SK-N-SH (cell line): ENCODE measurements around the gene RASIP1. TPM values are rescaled to one million over a fixed set of nuclear protein-coding genes. Genes with fewer than 3 reads are reported as not detected.
A peak's percentile ranks its signal among the peaks of the same experiment; 100 is the strongest.

Source experiments
- CTCF ChIA-PET: fragments of 300-600, 350-600 bp; formaldehyde crosslinking; extraction: SDS; loops from one replicate; lab custom pipeline; 2021; lab: Yijun Ruan, JAX
- POLR2A ChIA-PET: fragments of 350-600 bp; sonication (Branson Sonifier 250); formaldehyde crosslinking; extraction: SDS; loops from one replicate; lab custom pipeline; 2020; ENCODE audit warnings: antibody characterized with exemption, inconsistent platforms; lab: Yijun Ruan, JAX
- DNase-seq: peaks from one replicate; pipeline ENCODE4 v3.0.0; 2012
- H2AFZ ChIP-seq: fragments of 200-600 bp; sonication (generic); 2 replicates; pipeline ENCODE4 v1.8.1; 2016; ENCODE audit warnings: antibody characterized with exemption, mild to moderate bottlenecking, low read depth
- H3F3A ChIP-seq: fragments of 200-600 bp; sonication (generic); replicated peaks from 2 replicates; pipeline ENCODE3; 2016; ENCODE audit warnings: antibody characterized with exemption, mild to moderate bottlenecking; ENCODE audit not compliant: insufficient read depth
- H3K27ac ChIP-seq, 2 experiments: fragments of 200-500 bp in 1 of 2; fragments of 200-600 bp in 1 of 2; sonication (Bioruptor generic) in 1 of 2; sonication (generic), shearing (Covaris generic) in 1 of 2; 2 replicates each; pipeline versions ENCODE4 v1.5.1 to v1.6.1; 2014 to 2016; ENCODE audit warnings: low read depth in 2 of 2, inconsistent platforms in 1 of 2, low read length in 1 of 2, mild to moderate bottlenecking in 1 of 2, mixed read lengths in 1 of 2
- H3K27me3 ChIP-seq: fragments of 200-600 bp; sonication (generic), shearing (Covaris generic); 2 replicates; pipeline ENCODE4 v1.6.1; 2016; ENCODE audit warnings: mixed run types; ENCODE audit not compliant: insufficient read depth
- H3K36me3 ChIP-seq, 2 experiments: fragments of 200-500 bp in 1 of 2; fragments of 200-600 bp in 1 of 2; sonication (Bioruptor generic) in 1 of 2; sonication (generic) in 1 of 2; replicated peaks in 1 of 2; 2 replicates each; pipeline versions ENCODE3 to v1.5.1; 2014 to 2016; ENCODE audit warnings: low read length in 1 of 2, mild to moderate bottlenecking in 1 of 2; ENCODE audit not compliant: insufficient read depth in 2 of 2, control insufficient read depth in 1 of 2
- H3K4me1 ChIP-seq, 2 experiments: fragments of 200-500 bp in 1 of 2; fragments of 200-600 bp in 1 of 2; sonication (Bioruptor generic) in 1 of 2; sonication (generic), shearing (Covaris generic) in 1 of 2; 2 replicates each; pipeline versions ENCODE4 v1.5.1 to v1.6.1; 2014 to 2016; ENCODE audit warnings: low read depth in 1 of 2, low read length in 1 of 2, mixed run types in 1 of 2; ENCODE audit not compliant: insufficient read depth in 2 of 2, control insufficient read depth in 1 of 2
- H3K4me2 ChIP-seq: fragments of 200-600 bp; sonication (generic), shearing (Covaris generic); 2 replicates; pipeline ENCODE4 v1.6.1; 2017; ENCODE audit warnings: mixed run types
- H3K4me3 ChIP-seq, 2 experiments: fragments of 200-500 bp in 1 of 2; fragments of 200-600 bp in 1 of 2; sonication (Bioruptor generic) in 1 of 2; sonication (generic), shearing (Covaris generic) in 1 of 2; 2 replicates each; pipeline versions ENCODE4 v1.5.1 to v1.8.1; 2014 to 2016; ENCODE audit warnings: low read depth in 2 of 2, inconsistent platforms in 1 of 2, low read length in 1 of 2, mild to moderate bottlenecking in 1 of 2, mixed read lengths in 1 of 2, moderate library complexity in 1 of 2
- H3K79me2 ChIP-seq: fragments of 200-600 bp; sonication (generic); 2 replicates; pipeline ENCODE4 v1.8.1; 2017; ENCODE audit warnings: mild to moderate bottlenecking; ENCODE audit not compliant: insufficient read depth
- H3K9ac ChIP-seq: fragments of 200-600 bp; sonication (generic); 2 replicates; pipeline ENCODE4 v1.6.1; 2017; ENCODE audit warnings: mixed run types
- H3K9me2 ChIP-seq: fragments of 200-600 bp; sonication (generic); 2 replicates; pipeline ENCODE4 v1.6.1; 2017; ENCODE audit warnings: mixed run types
- H3K9me3 ChIP-seq: fragments of 200-600 bp; sonication (generic); 2 replicates; pipeline ENCODE4 v1.6.1; 2017; ENCODE audit warnings: mixed run types, mild to moderate bottlenecking, moderate library complexity
- H4K20me1 ChIP-seq: fragments of 200-600 bp; sonication (generic); 2 replicates; pipeline ENCODE4 v1.6.1; 2017; ENCODE audit warnings: mild to moderate bottlenecking, mixed run types; ENCODE audit not compliant: insufficient read depth
- CHD2 ChIP-seq: fragments of 150-350 bp; IDR thresholded peaks from 2 replicates; pipeline ENCODE4 v1.6.1; 2018; ENCODE audit warnings: low read length; ENCODE audit not compliant: partially characterized antibody
- ELF1 ChIP-seq: IDR thresholded peaks from 2 replicates; pipeline ENCODE4 v1.4.0; 2012
- EZH2phosphoT487 ChIP-seq: fragments of 200-600 bp; sonication (generic); IDR thresholded peaks from 2 replicates; pipeline ENCODE4 v1.6.1; 2017; ENCODE audit warnings: low read depth, mixed run types, mild to moderate bottlenecking, antibody characterized with exemption, moderate library complexity, borderline replicate concordance
- FOXM1 ChIP-seq: IDR thresholded peaks from 2 replicates; pipeline ENCODE4 v1.4.0; 2012; ENCODE audit warnings: low read depth, mild to moderate bottlenecking
- JUND ChIP-seq: IDR thresholded peaks from 2 replicates; pipeline ENCODE4 v1.4.0; 2012
- MAX ChIP-seq: IDR thresholded peaks from 2 replicates; pipeline ENCODE4 v1.4.0; 2012; ENCODE audit warnings: low read depth
- MEF2A ChIP-seq: IDR thresholded peaks from 2 replicates; pipeline ENCODE4 v1.4.0; 2012; ENCODE audit warnings: low read depth, borderline replicate concordance
- MXI1 ChIP-seq: IDR thresholded peaks from 2 replicates; pipeline ENCODE4 v1.6.1; 2012; ENCODE audit warnings: mild to moderate bottlenecking, low read depth, low read length, improper control_type of control experiment
- NFIC ChIP-seq: IDR thresholded peaks from 2 replicates; pipeline ENCODE4 v1.4.0; 2012; ENCODE audit warnings: borderline replicate concordance
- NRF1 ChIP-seq: IDR thresholded peaks from 2 replicates; pipeline ENCODE4 v1.6.1; 2012; ENCODE audit warnings: low read depth, mild to moderate bottlenecking, low read length
- POLR2AphosphoS5 ChIP-seq: IDR thresholded peaks from 2 replicates; pipeline ENCODE4 v1.6.1; 2012; ENCODE audit warnings: low read depth, low read length
- RAD21 ChIP-seq: IDR thresholded peaks from 2 replicates; pipeline ENCODE4 v1.6.1; 2012; ENCODE audit warnings: mild to moderate bottlenecking, low read length
- RFX5 ChIP-seq: IDR thresholded peaks from 2 replicates; pipeline ENCODE4 v1.6.1; 2012; ENCODE audit warnings: mild to moderate bottlenecking, improper control_type of control experiment, low read length
- TAF1 ChIP-seq: IDR thresholded peaks from 2 replicates; pipeline ENCODE4 v1.6.1; 2012; ENCODE audit warnings: low read depth, mild to moderate bottlenecking, low read length, moderate library complexity, borderline replicate concordance
- TCF12 ChIP-seq: IDR thresholded peaks from 2 replicates; pipeline ENCODE4 v1.4.0; 2012
- YY1 ChIP-seq: IDR thresholded peaks from 2 replicates; pipeline ENCODE4 v1.4.0; 2012; ENCODE audit warnings: low read depth, mild to moderate bottlenecking
- WGBS: methylation state at CpG from one replicate; pipeline ENCODE4 v1.1.6; 2017; ENCODE audit warnings: low lambda C conversion rate; 5-methylcytosine and 5-hydroxymethylcytosine counted together
- polyA plus RNA-seq, 3 experiments: library from polyadenylated mRNA; depleted of rRNA; stranded (reverse); fragments of >200 nt; gene quantifications; 2 replicates each; pipeline ENCODE4 v1.2.3, GENCODE V29; 2012
- TF ChIP-seq, protein P1 (sequence below): IDR thresholded peaks from 2 replicates; pipeline ENCODE4; 2012

Gene RASIP1
- polyA plus RNA-seq, 1 of the 3 experiments (the other 2 are of a cell fraction), result 0.41 TPM

DNA sequence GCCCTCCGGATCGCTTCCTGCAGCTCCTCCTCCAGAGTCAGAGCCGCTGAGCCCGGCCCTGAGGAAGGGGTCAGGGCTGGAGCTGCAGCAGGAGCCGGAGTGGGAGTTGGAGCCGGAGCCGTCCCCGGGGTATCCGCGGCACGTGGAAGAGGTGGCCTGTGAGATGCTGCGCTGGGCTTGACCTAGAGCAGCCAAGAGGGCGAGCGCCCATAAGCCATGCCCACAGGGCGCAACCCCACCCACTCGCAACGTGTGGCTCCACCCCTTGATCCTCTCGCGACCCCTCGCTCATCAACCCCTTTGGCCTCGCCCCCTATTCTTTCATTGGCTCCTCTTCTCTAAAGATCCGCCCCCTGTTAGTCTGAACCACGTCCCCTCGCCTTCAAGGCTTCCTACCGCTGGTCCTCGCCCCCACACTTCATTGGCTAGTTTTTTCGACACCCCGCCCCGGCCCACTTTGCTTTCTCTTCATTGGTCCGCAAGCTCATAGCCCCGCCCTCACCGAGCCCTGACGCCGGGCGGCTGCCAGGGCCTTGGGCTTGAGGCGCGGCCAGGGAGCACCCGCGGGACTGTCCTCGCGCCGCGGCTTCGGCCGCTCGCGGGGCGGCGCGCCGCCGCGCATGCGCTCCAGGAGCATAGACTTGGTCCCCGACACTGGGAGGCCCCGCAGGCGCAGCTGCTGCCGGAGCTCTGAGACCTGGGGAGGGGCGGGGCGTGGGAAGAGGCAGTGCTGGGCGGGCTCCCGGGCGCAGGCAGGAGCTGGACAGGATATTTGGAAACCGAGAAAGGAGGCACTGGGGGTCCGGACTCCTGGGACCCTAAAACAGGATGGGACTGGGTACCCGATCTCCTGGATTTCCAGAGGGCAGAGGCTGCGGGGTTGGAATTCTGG lies 26.3 kb downstream of the RASIP1 start:
- 1% methylated on average over 47 of the region's 67 CpGs for whole genome bisulfite sequencing
- Histone ChIP-seq H3K9ac (peak overlapping the region; percentile 82), H3K4me1 (peaks cover 8 to 30% of the 10 kb centered on the region in 2 experiments; a peak in 2 of 4 replicates), H3K27ac (peak overlapping the region; percentile 77 to 85), H3K27me3 (no peaks in the 10 kb centered on the region), H3K9me3 (no peaks in the 10 kb centered on the region), H3K9me2 (no peaks in the 10 kb centered on the region)
- TF ChIP-seq NFIC (no peak), MEF2A (no peak), TAF1 (no peak; the same call in 1 of the 2 replicates), ELF1 (0 out of 2 replicates have a peak, but pooled peaks have one; percentile 47), CHD2 (peak; percentile 78), YY1 (no peak), MXI1 (peak; percentile 75), EZH2phosphoT487 (no peak), MAX (peak; percentile 27; the same call in 1 of the 2 replicates), RAD21 (no peak; the same call in 1 of the 2 replicates), POLR2AphosphoS5 (peak; percentile 69; the same call in 1 of the 2 replicates), JUND (no peak), TCF12 (no peak), FOXM1 (no peak), RFX5 (peak; percentile 84), NRF1 (peak; percentile 97)
- TF ChIP-seq, protein P1, sequence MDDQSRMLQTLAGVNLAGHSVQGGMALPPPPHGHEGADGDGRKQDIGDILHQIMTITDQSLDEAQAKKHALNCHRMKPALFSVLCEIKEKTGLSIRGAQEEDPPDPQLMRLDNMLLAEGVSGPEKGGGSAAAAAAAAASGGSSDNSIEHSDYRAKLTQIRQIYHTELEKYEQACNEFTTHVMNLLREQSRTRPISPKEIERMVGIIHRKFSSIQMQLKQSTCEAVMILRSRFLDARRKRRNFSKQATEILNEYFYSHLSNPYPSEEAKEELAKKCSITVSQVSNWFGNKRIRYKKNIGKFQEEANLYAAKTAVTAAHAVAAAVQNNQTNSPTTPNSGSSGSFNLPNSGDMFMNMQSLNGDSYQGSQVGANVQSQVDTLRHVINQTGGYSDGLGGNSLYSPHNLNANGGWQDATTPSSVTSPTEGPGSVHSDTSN, result no peak; the same call in 1 of the 2 replicates
- TF ChIP-seq, all 33 proteins: peak for 7
- H3F3A ChIP-seq, result peaks cover 4% of the 10 kb centered on the region
- H4K20me1 ChIP-seq, result no peaks in the 10 kb centered on the region
- ChIA-PET CTCF (interaction anchor here (0.7 to 4.5 kb wide), 4 partner anchors 25 to 128 kb away, joined by 3 to 30 read pairs (median 12); partner anchors contain the start of gene CA11), POLR2A (interaction anchor here (0.6 to 1.0 kb wide), 3 partner anchors 22 to 159 kb away, joined by 3 to 4 read pairs (median 3); no protein-coding TSS in a partner anchor)
- H3K36me3 ChIP-seq, result no peaks in the 10 kb centered on the region
- H3K79me2 ChIP-seq, result peaks cover 17% of the 10 kb centered on the region
- peak overlapping the region; percentile 75 to 100 for H3K4me3 ChIP-seq
- peak overlapping the region; percentile 98 for H3K4me2 ChIP-seq
- peak overlapping the region; percentile 97 for H2AFZ ChIP-seq
- DNase-seq, result peak; percentile 98
